ENCODE measurements around the gene SV2C.
"Not testable (repeated sequence)": the region's sequence is repeated elsewhere in the genome, so short reads cannot be mapped to it uniquely, and the experiment has no call there.

The SV2C gene

GRCh38 chr5:76257897-76258296 is 174.7 kb downstream of the SV2C start:
- DNase-seq = no peak

GRCh38 chr5:76264681-76265080 is 181.5 kb downstream of the SV2C start:
- DNase-seq = no peak

GRCh38 chr5:76269259-76269931 is 186.2 kb downstream of the SV2C start:
- no peak for DNase-seq

- no peak for DNase-seq
These were observed 186.9 kb downstream of the SV2C start for GRCh38 chr5:76269932-76270610.

- no peak for DNase-seq
These were observed 188.7 kb downstream of the SV2C start for GRCh38 chr5:76271836-76272235.

GRCh38 chr5:76273206-76273885 is 190.2 kb downstream of the SV2C start:
- DNase-seq = no peak

DNA sequence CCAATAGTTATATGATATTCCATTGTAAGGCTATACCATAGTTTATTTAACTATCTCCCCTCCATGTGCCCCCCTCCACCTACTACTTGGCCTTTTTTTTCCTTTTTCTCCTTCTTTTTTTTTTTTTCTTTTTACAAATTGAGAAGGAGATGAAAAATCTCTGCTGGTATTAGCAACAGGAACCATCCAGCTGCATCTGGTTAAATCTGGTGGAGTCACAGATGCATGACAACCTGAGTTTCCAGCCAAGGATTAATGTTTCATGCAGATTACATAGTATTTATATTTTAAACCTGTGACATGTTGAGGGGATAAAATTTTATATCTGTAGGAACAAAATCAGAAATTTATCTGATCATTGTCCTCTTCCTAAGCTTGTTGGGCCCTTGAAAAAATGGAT is 191.4 kb downstream of the SV2C start:
- DNase-seq = no peak

- DNase-seq = no peak
These were observed 194.6 kb downstream of the SV2C start for GRCh38 chr5:76277736-76278135.

GRCh38 chr5:76278261-76278789 is 195.1 kb downstream of the SV2C start:
- no peak for DNase-seq

DNA sequence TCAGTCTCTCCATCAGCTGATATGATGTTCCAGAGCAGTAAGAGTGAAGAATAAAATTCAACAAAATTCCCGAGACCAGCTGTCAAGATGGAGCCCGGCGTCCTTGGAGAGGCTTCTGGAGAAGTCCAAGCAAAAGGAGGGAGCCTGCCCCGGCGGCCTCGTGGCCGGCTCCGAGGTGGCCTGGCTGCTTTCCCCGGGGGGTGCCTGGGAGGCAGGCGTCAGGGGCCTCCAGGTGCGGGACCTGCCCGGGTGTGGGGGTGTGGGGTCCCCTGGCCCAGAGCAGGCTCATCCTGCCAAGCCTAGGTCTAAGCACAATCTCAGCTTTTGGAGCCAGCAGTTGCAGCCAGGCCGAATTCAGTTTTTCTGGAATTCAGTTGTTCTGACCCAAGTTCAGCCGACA is 197.3 kb downstream of the SV2C start:
- DNase-seq = no peak

GRCh38 chr5:76283670-76284069 is 200.5 kb downstream of the SV2C start:
- DNase-seq = no peak

DNA sequence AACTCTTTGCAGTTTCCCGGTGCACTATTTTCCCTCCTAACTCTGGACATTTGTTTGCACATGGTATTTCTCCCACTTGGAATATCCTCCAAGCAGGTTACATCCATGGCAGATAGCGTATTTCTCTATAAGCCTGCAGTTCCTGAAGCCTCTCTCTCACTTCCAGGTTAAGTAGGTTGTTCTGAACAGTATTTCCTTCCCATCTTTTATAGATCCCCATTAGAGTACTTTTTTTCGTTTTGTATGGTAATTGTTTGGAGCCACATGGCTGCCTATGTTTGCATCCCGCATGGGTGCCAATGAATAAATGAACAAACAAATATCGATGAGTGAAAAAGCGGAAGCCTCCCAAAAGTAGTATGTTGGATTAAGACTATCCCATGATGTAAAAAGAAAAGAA is 206.5 kb downstream of the SV2C start:
- DNase-seq = no peak

DNA sequence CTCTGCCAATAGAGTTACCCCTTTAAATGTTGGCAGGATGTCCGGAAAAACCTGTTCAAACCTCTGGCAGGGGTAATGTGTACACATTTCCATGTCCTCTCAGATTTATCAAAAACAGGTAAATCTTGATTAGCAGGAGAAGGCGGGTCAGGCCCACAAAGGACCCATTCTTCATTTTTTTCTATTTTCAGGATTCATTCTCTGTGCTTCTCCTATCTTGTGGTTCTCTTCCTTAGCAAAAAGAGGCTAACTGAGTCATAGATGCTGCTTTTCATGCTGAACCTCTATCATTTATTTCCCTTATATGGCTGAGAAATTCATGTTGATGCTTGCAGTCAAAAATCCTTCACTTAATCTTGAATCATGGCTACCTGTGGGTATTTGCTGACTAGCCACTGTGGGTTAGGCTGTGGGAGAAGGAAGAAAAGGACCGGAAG is 207.2 kb downstream of the SV2C start:
- no peak for DNase-seq

DNA sequence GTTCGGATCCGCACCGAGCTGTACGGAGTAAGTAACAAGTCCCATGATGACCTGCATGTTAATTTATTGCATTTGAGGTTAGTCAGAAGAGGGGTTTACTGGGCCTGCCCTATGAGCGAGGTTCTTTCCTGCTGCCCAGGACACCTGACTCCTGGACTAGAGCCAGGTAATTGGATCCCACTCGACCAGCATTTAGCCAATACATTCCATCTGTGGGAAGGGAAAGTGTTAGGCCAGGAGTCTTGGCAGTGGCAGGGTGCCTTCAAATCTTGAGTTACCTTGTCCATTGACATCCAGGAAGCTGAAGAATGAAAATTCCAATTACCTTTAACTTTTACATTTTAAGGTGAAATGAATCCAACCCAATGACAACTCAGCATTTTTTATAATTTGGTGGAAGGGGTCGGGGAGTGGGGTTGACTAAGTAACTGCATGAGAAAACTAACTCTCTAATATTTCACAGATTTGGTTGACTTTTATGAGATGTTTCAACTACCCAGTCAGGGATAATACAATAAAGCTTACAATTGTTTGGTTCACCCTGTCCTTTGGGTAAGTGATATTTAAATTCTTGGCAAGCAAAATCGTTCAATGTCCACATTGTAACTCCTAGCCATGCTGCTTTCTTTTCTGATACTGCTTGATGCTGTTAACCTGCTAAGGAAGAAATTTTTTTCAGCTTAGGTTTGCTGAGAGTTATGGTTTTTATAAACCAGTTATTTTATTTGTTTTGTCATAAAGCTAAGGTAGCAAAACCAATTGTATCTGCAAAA is 208.3 kb downstream of the SV2C start:
- no peak for DNase-seq

DNA sequence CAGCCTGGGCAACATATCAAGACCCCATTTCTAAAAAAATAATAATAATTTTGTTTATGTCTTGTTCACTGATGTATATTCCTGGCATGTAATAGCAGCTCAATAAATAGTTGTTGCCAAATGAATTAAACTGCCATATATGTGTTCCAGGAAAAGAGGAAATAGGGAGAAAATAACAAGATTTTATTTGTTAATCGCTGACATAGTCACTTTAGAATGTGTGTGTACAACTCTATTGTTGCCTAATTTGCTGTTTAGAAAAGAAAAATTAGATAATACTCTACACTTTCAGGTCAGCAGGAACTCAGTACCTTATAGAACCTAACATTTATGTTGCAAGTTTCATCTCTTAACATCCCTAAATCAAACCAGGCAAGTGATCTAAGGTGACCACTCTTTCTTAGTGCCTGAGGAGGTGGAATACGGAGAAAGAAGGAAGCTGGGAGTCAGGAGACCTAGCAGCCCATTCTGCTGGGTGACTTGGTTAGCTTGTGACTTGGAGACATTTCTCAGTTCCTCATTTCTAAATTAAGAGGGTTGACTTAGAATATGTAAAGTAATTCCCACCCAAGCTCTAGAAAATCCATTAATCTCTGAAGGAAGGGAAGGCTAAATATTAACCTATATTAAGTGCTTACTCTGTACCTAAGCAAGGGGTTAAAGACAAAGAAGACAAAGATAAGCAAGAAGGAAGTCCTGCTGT is 209.6 kb downstream of the SV2C start:
- no peak for DNase-seq

- DNase-seq = no peak
These were observed 211.4 kb downstream of the SV2C start for GRCh38 chr5:76294573-76294972.

GRCh38 chr5:76298852-76299251 is 215.7 kb downstream of the SV2C start:
- DNase-seq = no peak

- DNase-seq = no peak
These were observed 216.4 kb downstream of the SV2C start for GRCh38 chr5:76299592-76299991.

- DNase-seq = not testable (repeated sequence)
These were observed 218.7 kb downstream of the SV2C start for GRCh38 chr5:76301932-76302331.

DNA sequence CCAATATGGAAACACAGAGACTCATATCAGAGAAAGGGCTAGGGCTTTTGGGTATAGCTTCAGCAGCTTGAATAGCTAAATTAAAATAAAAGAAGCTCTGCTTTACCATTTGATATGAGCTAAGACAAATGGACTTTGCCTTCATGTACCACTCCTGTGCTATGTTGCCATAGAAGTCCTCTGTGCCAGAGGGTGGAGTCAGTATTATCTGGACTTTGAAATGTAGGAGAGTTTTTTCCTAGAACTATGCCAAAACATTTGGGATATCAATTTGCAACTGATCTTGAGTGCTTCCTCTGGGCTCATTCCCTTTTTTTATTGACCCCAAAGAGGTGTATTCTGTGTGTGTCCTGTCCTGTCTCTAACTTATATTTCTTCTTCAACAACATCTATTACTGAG is 219.5 kb downstream of the SV2C start:
- not testable (repeated sequence) for DNase-seq

GRCh38 chr5:76303921-76304320 is 220.7 kb downstream of the SV2C start:
- no peak for DNase-seq

DNA sequence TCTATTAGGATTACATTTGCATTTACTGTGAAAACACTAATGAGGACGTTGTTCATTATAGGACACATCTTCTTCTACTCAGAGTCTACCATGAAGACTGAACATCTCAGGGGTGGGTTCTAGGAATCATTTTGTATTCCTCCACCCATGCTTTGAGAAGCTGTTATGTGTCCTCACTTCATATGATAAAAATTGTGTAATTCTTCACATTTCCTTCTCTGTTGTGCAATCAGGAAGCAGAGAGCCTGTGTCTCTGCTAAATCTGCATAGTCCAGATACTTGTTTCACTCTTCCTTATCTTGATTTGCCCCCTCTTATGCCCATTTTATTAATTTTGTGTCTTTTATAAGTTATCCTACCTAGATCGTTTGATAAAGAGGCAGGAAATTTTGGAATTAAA is 222.1 kb downstream of the SV2C start:
- DNase-seq = no peak
